GM21528 (cell line): Measurements from ENCODE around the gene BRSK1.

Experiments used
- ATAC-seq: cut with Tn5 transposase; IDR thresholded peaks from one replicate; pipeline ENCODE4 v1.9.1; 2021; ENCODE audit warnings: mild to moderate bottlenecking, moderate library complexity; ENCODE audit not compliant: unreplicated experiment, low FRiP score

The BRSK1 gene

GRCh38 chr19:55283548-55284377 is at the start of gene BRSK1:
Gene BRSK1 (plus strand): TSS chr19:55283997. CDS start chr19:55284443, 446 bp downstream.
- ATAC-seq, result no peak

- ATAC-seq, result no peak
Observed at GRCh38 chr19:55238030-55238429, 45.8 kb upstream of the BRSK1 start.

- no peak for ATAC-seq
Observed at GRCh38 chr19:55239004-55239403, 44.8 kb upstream of the BRSK1 start.

GRCh38 chr19:55240713-55241020 is 43.1 kb upstream of the BRSK1 start:
- ATAC-seq, result no peak

GRCh38 chr19:55241143-55241934 is 42.5 kb upstream of the BRSK1 start:
- ATAC-seq, result no peak

GRCh38 chr19:55241935-55242464 is 41.8 kb upstream of the BRSK1 start:
- ATAC-seq, result no peak

- no peak for ATAC-seq
Observed at GRCh38 chr19:55242517-55242916, 41.3 kb upstream of the BRSK1 start.

- no peak for ATAC-seq
Observed at GRCh38 chr19:55244004-55244680, 39.7 kb upstream of the BRSK1 start.

- ATAC-seq, result no peak
Observed at GRCh38 chr19:55245236-55245904, 38.4 kb upstream of the BRSK1 start.

- ATAC-seq, result no peak
Observed at GRCh38 chr19:55246462-55247451, 37.0 kb upstream of the BRSK1 start.

GRCh38 chr19:55247621-55248099 is 36.1 kb upstream of the BRSK1 start:
- no peak for ATAC-seq

GRCh38 chr19:55248166-55248675 is 35.6 kb upstream of the BRSK1 start:
- ATAC-seq, result no peak

- ATAC-seq, result no peak
Observed at GRCh38 chr19:55248704-55249103, 35.1 kb upstream of the BRSK1 start.

- ATAC-seq, result no peak
Observed at GRCh38 chr19:55249841-55250240, 34.0 kb upstream of the BRSK1 start.

GRCh38 chr19:55250262-55251036 is 33.3 kb upstream of the BRSK1 start:
- no peak for ATAC-seq

GRCh38 chr19:55251341-55252081 is 32.3 kb upstream of the BRSK1 start:
- no peak for ATAC-seq
